ENCODE measurements around the gene CDK2AP2.
"Not testable (repeated sequence)": the region's sequence is repeated elsewhere in the genome, so short reads cannot be mapped to it uniquely, and the experiment has no call there.

Gene CDK2AP2

GRCh38 chr11:67489885-67490726 is 17.9 kb downstream of the CDK2AP2 start:
- no peak for DNase-seq (ENCODE audit: low read depth, low spot score)

- no peak for DNase-seq (ENCODE audit: low read depth, low spot score)
These were observed 18.6 kb downstream of the CDK2AP2 start for GRCh38 chr11:67489203-67489884.

DNA sequence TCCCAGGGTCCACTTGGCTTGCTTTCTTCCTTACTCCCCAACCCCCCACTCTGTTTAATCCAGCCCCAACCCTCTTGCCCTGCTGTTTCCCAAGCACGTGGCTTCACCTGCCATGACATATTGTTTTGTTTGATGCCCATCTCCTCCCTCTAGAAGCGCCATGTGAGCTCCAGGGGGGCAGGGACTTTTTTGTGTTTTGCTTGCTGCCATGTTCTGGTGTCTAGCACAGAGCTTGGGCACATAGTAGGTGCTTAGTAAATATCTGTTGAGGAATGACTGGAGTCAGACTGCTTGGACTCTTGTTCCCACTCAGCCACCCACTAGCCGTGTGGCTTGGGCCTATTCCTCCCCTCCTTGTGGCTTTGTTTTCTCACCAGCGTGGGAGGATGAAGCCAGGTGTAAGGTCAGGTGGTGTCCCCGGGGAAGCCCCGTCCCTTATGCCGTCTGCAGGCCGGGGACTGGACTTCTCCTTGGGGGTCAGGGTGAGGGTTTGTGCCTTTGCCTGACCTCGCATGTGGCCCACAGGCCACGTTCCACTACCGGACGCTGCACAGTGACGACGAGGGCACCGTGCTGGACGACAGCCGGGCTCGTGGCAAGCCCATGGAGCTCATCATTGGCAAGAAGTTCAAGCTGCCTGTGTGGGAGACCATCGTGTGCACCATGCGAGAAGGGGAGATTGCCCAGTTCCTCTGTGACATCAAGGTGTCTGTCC is 21.3 kb downstream of the CDK2AP2 start:
- DNase-seq (ENCODE audit: low read depth, low spot score) = no peak

GRCh38 chr11:67485873-67486361 is 22.0 kb downstream of the CDK2AP2 start:
- DNase-seq (ENCODE audit: low read depth, low spot score) = not testable (repeated sequence)

DNA sequence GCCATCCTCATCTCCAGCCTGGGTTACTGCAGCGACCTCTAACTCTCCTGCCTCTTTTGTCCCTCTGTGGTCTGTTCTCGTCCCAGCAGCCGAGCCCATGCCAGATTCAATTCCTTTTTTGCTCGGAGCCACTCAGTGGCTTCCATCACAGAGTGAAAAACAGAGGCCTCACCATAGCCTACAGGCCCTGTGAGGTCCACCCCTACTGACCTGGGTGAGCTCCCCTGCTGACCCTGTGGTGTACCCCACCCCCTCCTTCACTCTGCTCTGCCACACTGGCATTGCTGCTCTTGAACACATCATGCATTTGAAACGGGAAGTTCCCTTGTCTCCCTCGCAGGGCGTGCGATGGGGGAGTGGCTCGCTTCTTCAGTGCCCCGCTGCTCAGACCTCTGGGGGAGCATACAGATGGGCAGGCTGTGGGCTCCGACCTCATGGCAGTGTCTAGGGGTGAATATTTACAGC is 23.1 kb downstream of the CDK2AP2 start:
- no peak for DNase-seq (ENCODE audit: low read depth, low spot score)

- no peak for DNase-seq (ENCODE audit: low read depth, low spot score)
These were observed 23.9 kb downstream of the CDK2AP2 start for GRCh38 chr11:67483831-67484665.

GRCh38 chr11:67482827-67483798 is 24.8 kb downstream of the CDK2AP2 start, which contains the start of gene AIP:
TSS of gene AIP (plus strand) at chr11:67483026. CDS start at chr11:67483159, 133 bp downstream.
- DNase-seq (ENCODE audit: low read depth, low spot score) = peak; percentile 99

GRCh38 chr11:67482275-67482826 is 25.6 kb downstream of the CDK2AP2 start:
- no peak for DNase-seq (ENCODE audit: low read depth, low spot score)

DNA sequence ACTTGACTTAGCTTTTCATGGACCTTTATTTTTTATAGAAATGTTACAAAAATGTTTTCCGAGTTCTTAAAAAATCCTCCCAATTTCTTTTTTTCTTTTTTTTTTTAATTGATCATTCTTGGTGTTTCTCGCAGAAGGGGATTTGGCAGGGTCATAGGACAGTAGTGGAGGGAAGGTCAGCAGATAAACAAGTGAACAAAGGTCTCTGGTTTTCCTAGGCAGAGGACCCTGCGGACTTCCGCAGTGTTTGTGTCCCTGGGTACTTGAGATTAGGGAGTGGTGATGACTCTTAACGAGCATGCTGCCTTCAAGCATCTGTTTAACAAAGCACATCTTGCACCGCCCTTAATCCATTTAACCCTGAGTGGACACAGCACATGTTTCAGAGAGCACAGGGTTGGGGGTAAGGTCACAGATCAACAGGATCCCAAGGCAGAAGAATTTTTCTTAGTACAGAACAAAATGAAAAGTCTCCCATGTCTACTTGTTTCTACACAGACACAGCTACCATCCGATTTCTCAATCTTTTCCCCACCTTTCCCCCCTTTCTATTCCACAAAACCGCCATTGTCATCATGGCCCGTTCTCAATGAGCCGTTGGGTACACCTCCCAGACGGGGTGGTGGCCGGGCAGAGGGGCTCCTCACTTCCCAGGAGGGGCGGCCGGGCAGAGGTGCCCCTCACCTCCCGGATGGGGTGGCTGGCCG is 30.5 kb downstream of the CDK2AP2 start:
- DNase-seq (ENCODE audit: low read depth, low spot score) = not testable (repeated sequence)

- DNase-seq (ENCODE audit: low read depth, low spot score) = not testable (repeated sequence)
These were observed 31.3 kb downstream of the CDK2AP2 start for GRCh38 chr11:67476692-67477091.

- DNase-seq (ENCODE audit: low read depth, low spot score) = no peak
These were observed 35.1 kb downstream of the CDK2AP2 start for GRCh38 chr11:67472882-67473281.

GRCh38 chr11:67470337-67471002 is 37.5 kb downstream of the CDK2AP2 start:
- no peak for DNase-seq (ENCODE audit: low read depth, low spot score)

DNA sequence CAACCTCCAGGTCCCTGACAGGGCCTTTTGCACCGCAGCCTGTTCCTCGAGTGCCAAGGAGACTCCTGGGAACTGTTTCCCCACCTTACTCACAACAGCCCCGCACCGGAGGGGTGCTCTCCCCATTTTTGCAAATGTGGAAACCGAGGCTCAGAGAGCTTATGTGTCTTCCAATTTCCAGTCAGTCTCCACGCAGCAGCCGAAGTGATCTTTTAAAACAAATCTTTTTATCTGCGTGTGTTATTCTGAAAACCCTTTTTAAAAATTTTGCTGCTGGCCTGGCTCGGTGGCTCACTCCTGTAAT is 38.5 kb downstream of the CDK2AP2 start:
- no peak for DNase-seq (ENCODE audit: low read depth, low spot score)

DNA sequence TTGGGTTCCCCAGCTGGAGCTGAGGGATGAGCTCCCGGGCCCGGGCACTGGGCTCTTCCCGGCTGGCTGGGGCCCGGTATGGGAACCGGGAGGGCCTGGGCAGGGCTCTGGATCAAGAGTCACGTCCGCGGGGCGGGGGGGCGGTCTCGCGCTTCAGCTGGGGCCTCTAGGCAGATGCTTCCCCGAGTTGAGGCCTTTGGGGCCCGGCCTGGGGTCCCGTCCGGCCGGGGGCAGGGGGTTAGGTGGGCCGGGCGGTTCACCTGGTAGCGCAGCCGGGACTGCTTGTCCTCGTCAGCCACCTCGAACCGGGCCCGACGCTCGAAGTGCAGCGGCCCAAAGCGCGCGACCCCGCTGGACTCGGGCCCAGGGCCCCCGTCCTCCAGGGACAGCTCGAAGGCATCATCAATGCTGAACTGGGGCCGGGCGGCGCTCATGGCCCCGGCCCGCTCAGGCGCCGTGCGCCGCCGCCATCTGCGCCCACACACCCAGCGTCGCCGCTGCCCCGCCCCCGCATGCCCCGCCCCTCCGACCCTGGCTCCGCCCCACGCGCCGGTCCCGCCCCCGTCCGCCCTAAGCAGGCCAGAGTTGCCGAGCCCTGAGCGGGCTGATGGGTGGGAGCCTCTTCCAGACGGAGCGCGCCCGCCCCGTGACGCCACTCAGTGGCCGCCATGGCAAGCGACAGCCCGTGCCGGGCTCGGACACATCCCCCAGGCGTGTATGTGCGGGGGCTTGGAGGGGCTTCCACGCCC is 39.0 kb downstream of the CDK2AP2 start, which contains the start of gene TMEM134:
TMEM134 (minus strand) TSS at position 493 of the 749 bp plus-strand sequence; CDS start at position 434, 59 bp downstream.
- peak; percentile 97 for DNase-seq (ENCODE audit: low read depth, low spot score)

DNA sequence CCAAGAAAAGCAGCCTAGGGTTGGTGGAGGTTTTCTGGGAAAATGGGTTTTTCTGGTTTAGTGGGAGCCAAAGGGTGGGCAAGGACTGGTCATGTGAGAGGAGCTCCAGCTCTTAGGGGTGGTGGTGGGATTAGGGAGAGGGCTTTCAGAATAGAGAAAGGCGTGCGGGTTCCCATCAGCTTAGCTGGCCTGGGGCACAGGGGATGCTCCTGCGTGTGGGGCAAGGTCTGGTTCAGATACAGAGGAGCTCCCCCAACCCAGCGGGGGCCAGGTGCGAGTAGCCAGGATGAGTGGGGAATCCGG is 39.6 kb downstream of the CDK2AP2 start:
- DNase-seq (ENCODE audit: low read depth, low spot score) = no peak

GRCh38 chr11:67468056-67468455 is 39.9 kb downstream of the CDK2AP2 start:
- DNase-seq (ENCODE audit: low read depth, low spot score) = peak; percentile 75

DNA sequence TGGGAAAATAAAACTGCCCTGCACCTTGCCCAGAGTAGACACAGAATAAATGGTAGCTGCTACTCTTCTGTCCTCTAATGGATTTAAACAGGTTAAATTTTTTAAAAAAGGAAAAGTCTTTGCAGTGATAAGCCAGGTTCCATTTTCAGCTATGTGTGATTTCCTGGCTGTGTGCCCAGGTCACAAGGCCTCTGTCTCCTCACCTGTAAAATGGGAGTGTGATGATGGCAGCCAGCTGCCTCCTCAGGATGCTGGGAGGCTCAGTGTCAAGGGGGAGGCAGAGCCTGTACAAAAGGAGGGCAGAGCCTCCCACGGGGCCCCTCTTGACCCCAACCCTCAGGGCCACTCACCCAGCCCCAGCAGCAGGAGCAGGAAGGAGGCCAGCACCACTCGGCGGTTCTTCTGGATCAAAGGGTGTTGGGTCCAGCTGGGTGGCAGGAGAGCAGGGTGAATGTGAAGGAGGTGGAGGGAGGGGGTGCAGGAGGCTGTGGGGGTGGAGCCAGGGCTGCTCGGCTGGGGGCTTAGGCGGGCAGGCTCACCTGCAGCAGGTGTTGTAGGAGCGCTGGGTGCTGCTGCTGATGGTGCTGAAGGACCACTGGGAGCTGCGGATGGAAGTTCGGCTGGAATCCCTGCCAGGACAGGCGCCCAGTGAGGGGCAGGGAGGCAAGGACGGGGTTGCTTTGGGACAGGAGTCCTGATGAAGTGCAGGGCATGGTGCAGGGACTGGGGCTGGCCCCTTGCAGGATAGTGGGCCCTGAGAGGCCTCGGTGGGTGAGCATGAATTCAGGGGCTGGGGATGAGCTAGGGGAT is 40.8 kb downstream of the CDK2AP2 start:
- no peak for DNase-seq (ENCODE audit: low read depth, low spot score)
